Fibroblast of lung (primary cell): ENCODE measurements around the gene MBNL3.
"Not testable (repeated sequence)": the region's sequence is repeated elsewhere in the genome, so short reads cannot be mapped to it uniquely, and the experiment has no call there.

Experiments used
- CTCF ChIP-seq, 2 donors: IDR thresholded peaks in 1 of 2; conservative IDR thresholded peaks in 1 of 2; 1 replicate in 1 of 2; 2 replicates in 1 of 2; pipeline ENCODE4 v1.5.1; 2011 to 2012; ENCODE audit warnings: low read length in 2 of 2, control low read depth in 1 of 2, inconsistent platforms in 1 of 2, low read depth in 1 of 2, mild to moderate bottlenecking in 1 of 2
- EZH2 ChIP-seq: IDR thresholded peaks from 2 replicates; pipeline ENCODE4 v1.5.1; 2012; ENCODE audit warnings: low read length, control low read depth, mild to moderate bottlenecking; ENCODE audit errors: missing control alignments

GRCh38 chrX:132445909-132446308 lies 42.9 kb downstream of the MBNL3 start:
- TF ChIP-seq EZH2; CTCF (conservative IDR thresholded peaks at IDR 0.05 in 1 of 2, IDR thresholded peaks at IDR 0.05 in 1 of 2; ENCODE audit: low read depth in 1 of 2, low read length in 2 of 2): not testable (repeated sequence)
